Adrenal gland (tissue), 5 donors: ENCODE results near the gene ERVK3-1.

Source experiments
- CTCF ChIP-seq, 6 experiments: fragments of 450-650 bp in 4 of 6; fragments of 200-600 bp in 2 of 6; sonication (generic) in 1 of 6; IDR thresholded peaks; 1 replicate in 5 of 6; 2 replicates in 1 of 6; pipeline versions ENCODE4 v1.5.1 to v1.8.0; 2016 to 2021; ENCODE audit warnings: antibody characterized with exemption in 6 of 6, mild to moderate bottlenecking in 2 of 6, moderate library complexity in 1 of 6
- POLR2A ChIP-seq, 2 donors: fragments of 450-650 bp; IDR thresholded peaks; one replicate each; pipeline ENCODE4 v1.6.1; 2017; ENCODE audit warnings: antibody characterized with exemption in 2 of 2, mild to moderate bottlenecking in 2 of 2, moderate library complexity in 1 of 2
- donor health status: DM: no; HTN: no; CAD: no.

- TF ChIP-seq POLR2A (IDR thresholded peaks at IDR 0.05): no peak
- no peak for TF ChIP-seq CTCF (IDR thresholded peaks at IDR 0.05)
Observed at GRCh38 chr19:58332697-58333096, 27.5 kb downstream of the ERVK3-1 start.
